ENCODE results near the gene GALNT2.

The GALNT2 gene

GRCh38 chr1:230289350-230289644, 222.3 kb downstream of the GALNT2 start:
- H3K27ac Mint-ChIP-seq = no peak overlapping the region

GRCh38 chr1:230291731-230292620, 224.9 kb downstream of the GALNT2 start:
- peaks cover 10% of the 10 kb centered on the region for H3K4me1 Mint-ChIP-seq (ENCODE audit: low read depth)
- H3K9me3 Mint-ChIP-seq = no peaks in the 10 kb centered on the region
- no peak overlapping the region for H3K27ac Mint-ChIP-seq
- H3K4me3 Mint-ChIP-seq = no peak overlapping the region
- H3K36me3 Mint-ChIP-seq (ENCODE audit: low read depth) = no peaks in the 10 kb centered on the region
- peaks cover 17% of the 10 kb centered on the region for H3K27me3 Mint-ChIP-seq

More at GRCh38 chr1:230289350-230289644, 222.3 kb downstream of the GALNT2 start:
- Mint-ChIP-seq H3K4me3 (no peak overlapping the region), H3K4me1 (ENCODE audit: low read depth) (peaks cover 10% of the 10 kb centered on the region), H3K36me3 (ENCODE audit: low read depth) (peaks cover 4% of the 10 kb centered on the region), H3K9me3 (no peaks in the 10 kb centered on the region), H3K27me3 (peaks cover 12% of the 10 kb centered on the region)

- no peaks in the 10 kb centered on the region for H3K36me3 Mint-ChIP-seq (ENCODE audit: low read depth)
- no peak overlapping the region for H3K27ac Mint-ChIP-seq
- no peaks in the 10 kb centered on the region for H3K9me3 Mint-ChIP-seq
- peaks cover 10% of the 10 kb centered on the region for H3K4me1 Mint-ChIP-seq (ENCODE audit: low read depth)
- no peak overlapping the region for H3K4me3 Mint-ChIP-seq
- peaks cover 17% of the 10 kb centered on the region for H3K27me3 Mint-ChIP-seq
Measured at GRCh38 chr1:230292689-230293389, 225.8 kb downstream of the GALNT2 start.

- H3K27me3 Mint-ChIP-seq = peaks cover 17% of the 10 kb centered on the region
- no peak overlapping the region for H3K4me3 Mint-ChIP-seq
- H3K9me3 Mint-ChIP-seq = no peaks in the 10 kb centered on the region
- H3K36me3 Mint-ChIP-seq (ENCODE audit: low read depth) = no peaks in the 10 kb centered on the region
- peaks cover 10% of the 10 kb centered on the region for H3K4me1 Mint-ChIP-seq (ENCODE audit: low read depth)
- no peak overlapping the region for H3K27ac Mint-ChIP-seq
Measured at GRCh38 chr1:230293390-230293700, 226.3 kb downstream of the GALNT2 start.

- H3K27ac Mint-ChIP-seq = no peak overlapping the region
- peaks cover 10% of the 10 kb centered on the region for H3K4me1 Mint-ChIP-seq (ENCODE audit: low read depth)
- H3K9me3 Mint-ChIP-seq = no peaks in the 10 kb centered on the region
- H3K4me3 Mint-ChIP-seq = no peak overlapping the region
- no peaks in the 10 kb centered on the region for H3K36me3 Mint-ChIP-seq (ENCODE audit: low read depth)
- peaks cover 17% of the 10 kb centered on the region for H3K27me3 Mint-ChIP-seq
Measured at GRCh38 chr1:230295367-230295766, 228.3 kb downstream of the GALNT2 start.

- H3K27ac Mint-ChIP-seq = no peak overlapping the region
- no peak overlapping the region for H3K4me3 Mint-ChIP-seq
- peaks cover 13% of the 10 kb centered on the region for H3K4me1 Mint-ChIP-seq (ENCODE audit: low read depth)
- H3K9me3 Mint-ChIP-seq = no peaks in the 10 kb centered on the region
- peaks cover 8% of the 10 kb centered on the region for H3K27me3 Mint-ChIP-seq
- H3K36me3 Mint-ChIP-seq (ENCODE audit: low read depth) = no peaks in the 10 kb centered on the region
Measured at GRCh38 chr1:230299191-230300006, 232.4 kb downstream of the GALNT2 start.

GRCh38 chr1:230300322-230301301, 233.6 kb downstream of the GALNT2 start:
- Mint-ChIP-seq H3K36me3 (ENCODE audit: low read depth) (no peaks in the 10 kb centered on the region), H3K4me3 (no peak overlapping the region), H3K27ac (no peak overlapping the region), H3K4me1 (ENCODE audit: low read depth) (peaks cover 19% of the 10 kb centered on the region), H3K27me3 (peaks cover 3% of the 10 kb centered on the region), H3K9me3 (no peaks in the 10 kb centered on the region)

GRCh38 chr1:230301322-230301721, 234.3 kb downstream of the GALNT2 start:
- no peak overlapping the region for H3K27ac Mint-ChIP-seq
- no peaks in the 10 kb centered on the region for H3K36me3 Mint-ChIP-seq (ENCODE audit: low read depth)
- H3K27me3 Mint-ChIP-seq = peaks cover 3% of the 10 kb centered on the region
- H3K4me1 Mint-ChIP-seq (ENCODE audit: low read depth) = peaks cover 24% of the 10 kb centered on the region
- H3K9me3 Mint-ChIP-seq = no peaks in the 10 kb centered on the region
- no peak overlapping the region for H3K4me3 Mint-ChIP-seq

- H3K4me1 Mint-ChIP-seq (ENCODE audit: low read depth) = peaks cover 29% of the 10 kb centered on the region
- H3K36me3 Mint-ChIP-seq (ENCODE audit: low read depth) = no peaks in the 10 kb centered on the region
- no peak overlapping the region for H3K27ac Mint-ChIP-seq
- no peaks in the 10 kb centered on the region for H3K9me3 Mint-ChIP-seq
- H3K4me3 Mint-ChIP-seq = no peak overlapping the region
- peaks cover 3% of the 10 kb centered on the region for H3K27me3 Mint-ChIP-seq
Measured at GRCh38 chr1:230301822-230302221, 234.8 kb downstream of the GALNT2 start.

GRCh38 chr1:230303069-230303468, 236.0 kb downstream of the GALNT2 start:
- Mint-ChIP-seq H3K4me3 (no peak overlapping the region), H3K27me3 (peaks cover 3% of the 10 kb centered on the region), H3K4me1 (ENCODE audit: low read depth) (peaks cover 31% of the 10 kb centered on the region), H3K36me3 (ENCODE audit: low read depth) (no peaks in the 10 kb centered on the region), H3K27ac (no peak overlapping the region), H3K9me3 (no peaks in the 10 kb centered on the region)

GRCh38 chr1:230303822-230304221, 236.8 kb downstream of the GALNT2 start:
- H3K27me3 Mint-ChIP-seq = peaks cover 3% of the 10 kb centered on the region
- peaks cover 31% of the 10 kb centered on the region for H3K4me1 Mint-ChIP-seq (ENCODE audit: low read depth)
- no peaks in the 10 kb centered on the region for H3K36me3 Mint-ChIP-seq (ENCODE audit: low read depth)
- no peak overlapping the region for H3K4me3 Mint-ChIP-seq
- H3K9me3 Mint-ChIP-seq = no peaks in the 10 kb centered on the region
- no peak overlapping the region for H3K27ac Mint-ChIP-seq

- no peaks in the 10 kb centered on the region for H3K36me3 Mint-ChIP-seq (ENCODE audit: low read depth)
- no peak overlapping the region for H3K4me3 Mint-ChIP-seq
- peaks cover 34% of the 10 kb centered on the region for H3K4me1 Mint-ChIP-seq (ENCODE audit: low read depth)
- H3K27ac Mint-ChIP-seq = peak overlapping the region; percentile 40
- no peaks in the 10 kb centered on the region for H3K9me3 Mint-ChIP-seq
- peaks cover 3% of the 10 kb centered on the region for H3K27me3 Mint-ChIP-seq
Measured at GRCh38 chr1:230306169-230306568, 239.1 kb downstream of the GALNT2 start.

- H3K4me3 Mint-ChIP-seq = no peak overlapping the region
Measured at GRCh38 chr1:230307213-230307612, 240.2 kb downstream of the GALNT2 start.

GRCh38 chr1:230308039-230308438, 241.0 kb downstream of the GALNT2 start:
- no peak overlapping the region for H3K27ac Mint-ChIP-seq
- H3K36me3 Mint-ChIP-seq (ENCODE audit: low read depth) = no peaks in the 10 kb centered on the region
- H3K4me1 Mint-ChIP-seq (ENCODE audit: low read depth) = peaks cover 34% of the 10 kb centered on the region
- no peak overlapping the region for H3K4me3 Mint-ChIP-seq
- no peaks in the 10 kb centered on the region for H3K9me3 Mint-ChIP-seq
- H3K27me3 Mint-ChIP-seq = peaks cover 1% of the 10 kb centered on the region

More at GRCh38 chr1:230307213-230307612, 240.2 kb downstream of the GALNT2 start:
- H3K36me3 Mint-ChIP-seq (ENCODE audit: low read depth) = no peaks in the 10 kb centered on the region
- peaks cover 3% of the 10 kb centered on the region for H3K27me3 Mint-ChIP-seq
- H3K27ac Mint-ChIP-seq = no peak overlapping the region
- peaks cover 34% of the 10 kb centered on the region for H3K4me1 Mint-ChIP-seq (ENCODE audit: low read depth)
- H3K9me3 Mint-ChIP-seq = no peaks in the 10 kb centered on the region
